ENCODE results near the gene C6orf118. TPM values are rescaled to one million over a fixed set of nuclear protein-coding genes. Genes with fewer than 3 reads are reported as not detected.

C6orf118 gene
- total RNA-seq (2014; rRNA removed; shearing (Covaris generic)) (not detected in 2 replicates), polyA plus RNA-seq (2016; fragmentation: Nextera tagmentation; extraction: Ambion mirVana) (not detected in 2 replicates)

DNA sequence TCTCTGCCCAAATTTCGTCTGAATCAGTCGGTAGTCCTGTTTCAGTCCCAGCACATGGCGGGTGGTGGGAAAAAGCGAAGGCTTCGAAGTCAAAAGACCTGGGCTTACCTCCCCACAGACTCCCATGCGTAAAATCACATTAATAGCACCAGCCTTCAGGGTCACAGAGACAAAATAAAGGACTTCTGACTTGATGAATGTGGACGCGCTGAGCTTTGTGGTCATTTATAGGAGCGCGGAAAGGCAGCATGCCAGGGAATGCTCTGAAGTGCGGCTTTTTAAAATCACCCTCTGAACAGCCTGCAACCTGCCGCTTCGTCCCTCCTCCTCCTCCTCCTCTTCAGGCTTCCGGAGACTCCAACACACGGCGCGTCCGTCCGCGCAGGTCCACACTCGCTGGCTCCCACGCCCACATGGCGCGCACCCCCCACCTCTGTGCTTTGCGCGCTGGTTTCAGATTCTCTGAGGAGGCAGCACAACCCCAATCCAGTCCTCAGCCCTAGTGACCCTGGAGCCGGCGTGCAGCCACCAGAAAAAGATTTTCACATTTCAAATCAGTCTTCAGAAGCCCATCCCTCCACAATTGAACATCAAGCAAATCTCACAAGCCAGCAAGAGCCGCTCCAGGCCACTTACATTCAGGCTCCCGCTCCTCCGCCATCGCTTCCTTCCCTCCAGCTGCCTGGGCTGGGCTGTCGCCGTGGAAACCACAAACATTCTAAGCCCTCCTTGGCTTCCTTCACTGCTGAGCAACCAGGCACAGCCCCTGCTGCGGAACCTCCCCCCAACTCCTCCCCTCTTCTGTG is at the start of gene C6orf118:
Gene C6orf118 (minus strand): TSS at position 680 of the 806 bp plus-strand sequence. CDS start 19 bp downstream, at position 661.
- Histone ChIP-seq H3K27ac (no peak within 1 kb of the TSS), H3K27me3 (replicated peaks; ENCODE audit: insufficient read depth) (no peaks in the 10 kb centered on the region)

DNA sequence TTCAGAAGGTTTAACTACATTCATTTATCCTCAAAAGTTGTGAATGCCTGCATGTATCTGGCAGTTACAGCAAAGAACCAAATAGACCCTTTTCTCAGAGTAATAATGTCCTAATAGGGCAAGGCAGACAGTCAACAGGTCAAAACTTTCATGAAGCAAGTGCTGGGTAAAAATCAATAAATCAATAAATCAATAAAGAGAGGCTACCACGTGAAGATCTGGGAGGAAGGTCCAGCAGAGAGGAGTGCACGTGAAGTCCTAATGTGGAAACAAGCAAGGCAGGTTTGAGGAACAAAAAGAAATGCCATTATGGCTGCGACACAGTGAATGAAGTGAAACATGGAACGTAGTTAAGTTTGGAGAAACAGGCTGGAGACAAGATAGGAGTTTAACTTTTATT is 36.3 kb upstream of the C6orf118 start:
- H3K27ac ChIP-seq: no peak overlapping the region

More for the DNA sequence above, at the start of gene C6orf118:
- WGBS, 2 experiments (ENCODE audit: low coverage in 1 of 2, low lambda C conversion rate in 2 of 2, missing lambda C conversion rate in 2 of 2): 10 to 11% methylated on average over 35 of the region's 35 CpGs
- no peaks in the 10 kb centered on the region for H3K9me3 ChIP-seq (ENCODE audit: low read depth)
- H3K4me3 ChIP-seq: peak within 1 kb of the TSS; percentile 71
- no peaks in the 10 kb centered on the region for H3K9me2 ChIP-seq (ENCODE audit: insufficient read depth)
- H3K79me2 ChIP-seq (ENCODE audit: insufficient read depth): no peaks in the 10 kb centered on the region
- peak within 1 kb of the TSS; percentile 92 for H3K4me2 ChIP-seq (ENCODE audit: unreplicated experiment)
- no peaks in the 10 kb centered on the region for H4K20me1 ChIP-seq (ENCODE audit: insufficient read depth)
- in situ Hi-C loops (cut with MboI): no loop called here
- no peaks in the 10 kb centered on the region for H3K36me3 ChIP-seq (ENCODE audit: low read depth)
- H3K4me1 ChIP-seq (ENCODE audit: insufficient read depth): no peaks in the 10 kb centered on the region
- peak within 1 kb of the TSS; percentile 35; the same call in 1 of the 2 replicates for H3K9ac ChIP-seq
- H3F3A ChIP-seq (ENCODE audit: insufficient read depth): no peaks in the 10 kb centered on the region
- TF ChIP-seq EZH2phosphoT487 (IDR thresholded peaks at IDR 0.05; ENCODE audit: insufficient read depth, low read depth): no peak
- TF ChIP-seq EZH2 (IDR thresholded peaks at IDR 0.05; ENCODE audit: insufficient read depth, poor library complexity, severe bottlenecking): no peak
- H2AFZ ChIP-seq: peak within 1 kb of the TSS; percentile 87
- peak; percentile 68 for DNase-seq

DNA sequence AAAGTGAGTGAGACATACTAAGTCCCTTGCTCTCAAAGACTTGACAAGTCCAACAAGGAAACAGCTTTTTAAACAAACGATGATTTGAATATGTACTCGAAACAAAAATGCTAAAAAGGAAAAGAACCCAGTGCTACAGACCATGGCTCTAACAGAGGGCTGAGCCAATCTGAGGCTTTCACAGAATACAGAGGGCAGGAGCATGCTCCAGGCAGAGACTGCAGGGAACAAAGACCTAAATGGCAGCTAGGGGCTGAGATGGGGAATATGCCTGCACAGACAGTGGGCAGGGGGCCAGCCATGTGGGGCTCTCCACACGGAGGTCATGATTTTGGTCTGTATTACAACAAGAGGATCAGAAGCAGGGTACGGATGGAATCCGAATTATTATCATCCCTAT is 31.1 kb upstream of the C6orf118 start:
- no peaks in the 10 kb centered on the region for H3K27me3 ChIP-seq (replicated peaks; ENCODE audit: insufficient read depth)
- H3K36me3 ChIP-seq (ENCODE audit: low read depth): no peaks in the 10 kb centered on the region
- H3K4me1 ChIP-seq (ENCODE audit: insufficient read depth): no peaks in the 10 kb centered on the region
- no peak for TF ChIP-seq EZH2 (IDR thresholded peaks at IDR 0.05; ENCODE audit: insufficient read depth, poor library complexity, severe bottlenecking)
- no peak for TF ChIP-seq EZH2phosphoT487 (IDR thresholded peaks at IDR 0.05; ENCODE audit: insufficient read depth, low read depth)
- 10 to 18% methylated on average over 5 of the region's 5 CpGs for WGBS, 2 experiments (ENCODE audit: low coverage in 1 of 2, low lambda C conversion rate in 2 of 2, missing lambda C conversion rate in 2 of 2)
- in situ Hi-C loops (cut with MboI): no loop called here
- no peak overlapping the region for H3K4me2 ChIP-seq (ENCODE audit: unreplicated experiment)
- 0 out of 2 replicates have a peak, but pooled peaks cover 2% of the 10 kb centered on the region for H3K9me2 ChIP-seq (ENCODE audit: insufficient read depth)
- H3K4me3 ChIP-seq: no peak overlapping the region
- no peaks in the 10 kb centered on the region for H3K79me2 ChIP-seq (ENCODE audit: insufficient read depth)
- H3K9me3 ChIP-seq (ENCODE audit: low read depth): no peaks in the 10 kb centered on the region
- no peak overlapping the region for H3K27ac ChIP-seq
- H3K9ac ChIP-seq: no peak overlapping the region
- H3F3A ChIP-seq (ENCODE audit: insufficient read depth): no peaks in the 10 kb centered on the region
- DNase-seq: no peak
- no peaks in the 10 kb centered on the region for H4K20me1 ChIP-seq (ENCODE audit: insufficient read depth)
- H2AFZ ChIP-seq: no peak overlapping the region

More for the DNA sequence above, 36.3 kb upstream of the C6orf118 start:
- Histone ChIP-seq H3K79me2 (ENCODE audit: insufficient read depth) (no peaks in the 10 kb centered on the region), H2AFZ (no peak overlapping the region), H3K4me3 (no peak overlapping the region), H3K4me1 (ENCODE audit: insufficient read depth) (no peaks in the 10 kb centered on the region), H3K9ac (no peak overlapping the region), H4K20me1 (ENCODE audit: insufficient read depth) (no peaks in the 10 kb centered on the region), H3K9me2 (ENCODE audit: insufficient read depth) (0 out of 2 replicates have a peak, but pooled peaks cover 2% of the 10 kb centered on the region), H3K27me3 (replicated peaks; ENCODE audit: insufficient read depth) (no peaks in the 10 kb centered on the region), H3K36me3 (ENCODE audit: low read depth) (no peaks in the 10 kb centered on the region), H3F3A (ENCODE audit: insufficient read depth) (no peaks in the 10 kb centered on the region), H3K4me2 (ENCODE audit: unreplicated experiment) (no peak overlapping the region), H3K9me3 (ENCODE audit: low read depth) (no peaks in the 10 kb centered on the region)
- no peak for DNase-seq
- WGBS, 2 experiments (ENCODE audit: low coverage in 1 of 2, low lambda C conversion rate in 2 of 2, missing lambda C conversion rate in 2 of 2): 25 to 35% methylated on average over 4 of the region's 4 CpGs
- in situ Hi-C loops (cut with MboI): no loop called here
- TF ChIP-seq EZH2phosphoT487 (IDR thresholded peaks at IDR 0.05; ENCODE audit: insufficient read depth, low read depth) (no peak), EZH2 (IDR thresholded peaks at IDR 0.05; ENCODE audit: insufficient read depth, poor library complexity, severe bottlenecking) (no peak)

DNA sequence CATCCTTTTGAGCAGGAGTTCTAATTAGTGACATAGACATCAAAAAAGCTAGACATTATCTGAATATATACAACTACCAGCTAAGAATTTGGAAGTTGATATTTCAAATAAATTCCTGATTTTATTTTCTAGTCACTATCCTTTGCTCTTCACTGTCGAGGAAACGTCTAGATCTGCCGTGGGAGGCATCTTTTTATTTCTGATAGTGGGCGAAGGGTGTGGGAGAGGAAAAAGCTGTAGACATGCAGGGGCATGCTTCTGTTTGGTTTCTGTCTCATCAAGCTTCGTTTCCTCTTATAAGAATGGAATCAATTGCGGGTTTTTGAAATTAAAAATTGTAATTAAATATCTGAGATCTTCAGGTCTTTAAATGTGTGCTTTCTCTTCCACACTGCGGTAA is 16.2 kb upstream of the C6orf118 start:
- 29 to 30% methylated on average over 7 of the region's 7 CpGs for WGBS, 2 experiments (ENCODE audit: low coverage in 1 of 2, low lambda C conversion rate in 2 of 2, missing lambda C conversion rate in 2 of 2)
- no peak overlapping the region for H2AFZ ChIP-seq
- no peak overlapping the region for H3K9ac ChIP-seq
- no peaks in the 10 kb centered on the region for H3K9me3 ChIP-seq (ENCODE audit: low read depth)
- H3K27ac ChIP-seq: no peak overlapping the region
- no peak for DNase-seq
- no peak for TF ChIP-seq EZH2 (IDR thresholded peaks at IDR 0.05; ENCODE audit: insufficient read depth, poor library complexity, severe bottlenecking)
- H3K4me1 ChIP-seq (ENCODE audit: insufficient read depth): no peaks in the 10 kb centered on the region
- no peak overlapping the region for H3K4me3 ChIP-seq
- no peaks in the 10 kb centered on the region for H4K20me1 ChIP-seq (ENCODE audit: insufficient read depth)
- no peaks in the 10 kb centered on the region for H3K27me3 ChIP-seq (replicated peaks; ENCODE audit: insufficient read depth)
- in situ Hi-C loops (cut with MboI): no loop called here
- no peaks in the 10 kb centered on the region for H3F3A ChIP-seq (ENCODE audit: insufficient read depth)
- no peaks in the 10 kb centered on the region for H3K9me2 ChIP-seq (ENCODE audit: insufficient read depth)
- no peak overlapping the region for H3K4me2 ChIP-seq (ENCODE audit: unreplicated experiment)
- no peaks in the 10 kb centered on the region for H3K36me3 ChIP-seq (ENCODE audit: low read depth)
- H3K79me2 ChIP-seq (ENCODE audit: insufficient read depth): no peaks in the 10 kb centered on the region

Data from GM23248 (cell line).